Measurements from ENCODE around the gene WNT5A. TPM values are rescaled to one million over a fixed set of nuclear protein-coding genes. Genes with fewer than 3 reads are reported as not detected.

WNT5A gene
- total RNA-seq, 1 donor from 2014 or later = 27.2 TPM

- Histone ChIP-seq H3K36me3 (no peaks in the 10 kb centered on the region), H3K4me1 (no peaks in the 10 kb centered on the region), H3K4me3 (no peak overlapping the region), H3K9me3 (no peaks in the 10 kb centered on the region), H3K27ac (no peak overlapping the region), H3K27me3 (ENCODE audit: low read depth) (no peaks in the 10 kb centered on the region)
- intact Hi-C loops (cut with DNase I) = no loop called here
- ATAC-seq = no peak
- TF ChIP-seq, protein P1, sequence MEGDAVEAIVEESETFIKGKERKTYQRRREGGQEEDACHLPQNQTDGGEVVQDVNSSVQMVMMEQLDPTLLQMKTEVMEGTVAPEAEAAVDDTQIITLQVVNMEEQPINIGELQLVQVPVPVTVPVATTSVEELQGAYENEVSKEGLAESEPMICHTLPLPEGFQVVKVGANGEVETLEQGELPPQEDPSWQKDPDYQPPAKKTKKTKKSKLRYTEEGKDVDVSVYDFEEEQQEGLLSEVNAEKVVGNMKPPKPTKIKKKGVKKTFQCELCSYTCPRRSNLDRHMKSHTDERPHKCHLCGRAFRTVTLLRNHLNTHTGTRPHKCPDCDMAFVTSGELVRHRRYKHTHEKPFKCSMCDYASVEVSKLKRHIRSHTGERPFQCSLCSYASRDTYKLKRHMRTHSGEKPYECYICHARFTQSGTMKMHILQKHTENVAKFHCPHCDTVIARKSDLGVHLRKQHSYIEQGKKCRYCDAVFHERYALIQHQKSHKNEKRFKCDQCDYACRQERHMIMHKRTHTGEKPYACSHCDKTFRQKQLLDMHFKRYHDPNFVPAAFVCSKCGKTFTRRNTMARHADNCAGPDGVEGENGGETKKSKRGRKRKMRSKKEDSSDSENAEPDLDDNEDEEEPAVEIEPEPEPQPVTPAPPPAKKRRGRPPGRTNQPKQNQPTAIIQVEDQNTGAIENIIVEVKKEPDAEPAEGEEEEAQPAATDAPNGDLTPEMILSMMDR (IDR thresholded peaks at IDR 0.05) = no peak
- DNase-seq = no peak
Measured at GRCh38 chr3:55521064-55521737, 34.1 kb upstream of the WNT5A start.

DNA sequence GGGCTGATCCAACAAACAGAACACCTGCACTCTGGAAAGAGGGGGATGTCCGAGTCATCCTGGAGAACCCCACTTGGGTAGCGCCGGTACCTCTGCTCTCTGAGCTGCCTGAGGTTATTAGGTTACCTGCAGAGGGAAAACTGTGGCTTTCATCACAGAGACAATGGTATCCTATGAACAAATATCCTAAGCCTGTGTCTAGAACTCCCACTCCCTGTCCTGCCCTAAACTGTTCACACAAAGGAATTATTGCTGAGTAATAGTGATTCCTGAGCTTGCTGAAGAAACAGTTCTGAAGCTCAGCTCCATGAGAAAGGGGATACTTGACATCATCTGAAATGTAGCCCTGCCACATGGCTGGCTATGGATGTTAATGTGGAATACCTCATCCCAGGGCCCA lies 31.9 kb upstream of the WNT5A start:
- TF ChIP-seq, protein P1 (IDR thresholded peaks at IDR 0.05) = no peak
- no peaks in the 10 kb centered on the region for H3K9me3 ChIP-seq
- no peaks in the 10 kb centered on the region for H3K27me3 ChIP-seq (ENCODE audit: low read depth)
- no peaks in the 10 kb centered on the region for H3K36me3 ChIP-seq
- ATAC-seq (no peak), DNase-seq (no peak)
- H3K27ac ChIP-seq = no peak overlapping the region
- no peak overlapping the region for H3K4me3 ChIP-seq
- intact Hi-C loops (cut with DNase I) = no loop called here
- no peaks in the 10 kb centered on the region for H3K4me1 ChIP-seq

- H3K4me1 ChIP-seq = no peaks in the 10 kb centered on the region
- H3K9me3 ChIP-seq = no peaks in the 10 kb centered on the region
- ATAC-seq = no peak
- H3K4me3 ChIP-seq = no peak overlapping the region
- H3K27ac ChIP-seq = no peak overlapping the region
- DNase-seq = no peak
- H3K27me3 ChIP-seq (ENCODE audit: low read depth) = no peaks in the 10 kb centered on the region
- TF ChIP-seq, protein P1 (IDR thresholded peaks at IDR 0.05) = no peak
- no peaks in the 10 kb centered on the region for H3K36me3 ChIP-seq
- intact Hi-C loops (cut with DNase I) = no loop called here
Measured at GRCh38 chr3:55518451-55518850, 31.3 kb upstream of the WNT5A start.

- H3K27me3 ChIP-seq (ENCODE audit: low read depth) = no peaks in the 10 kb centered on the region
- DNase-seq (no peak), ATAC-seq (no peak)
- intact Hi-C loops (cut with DNase I) = no loop called here
- H3K27ac ChIP-seq = no peak overlapping the region
- no peaks in the 10 kb centered on the region for H3K36me3 ChIP-seq
- no peak overlapping the region for H3K4me3 ChIP-seq
- TF ChIP-seq, protein P1 (IDR thresholded peaks at IDR 0.05) = no peak
- H3K4me1 ChIP-seq = no peaks in the 10 kb centered on the region
- H3K9me3 ChIP-seq = no peaks in the 10 kb centered on the region
Measured at GRCh38 chr3:55516392-55517030, 29.4 kb upstream of the WNT5A start.

DNA sequence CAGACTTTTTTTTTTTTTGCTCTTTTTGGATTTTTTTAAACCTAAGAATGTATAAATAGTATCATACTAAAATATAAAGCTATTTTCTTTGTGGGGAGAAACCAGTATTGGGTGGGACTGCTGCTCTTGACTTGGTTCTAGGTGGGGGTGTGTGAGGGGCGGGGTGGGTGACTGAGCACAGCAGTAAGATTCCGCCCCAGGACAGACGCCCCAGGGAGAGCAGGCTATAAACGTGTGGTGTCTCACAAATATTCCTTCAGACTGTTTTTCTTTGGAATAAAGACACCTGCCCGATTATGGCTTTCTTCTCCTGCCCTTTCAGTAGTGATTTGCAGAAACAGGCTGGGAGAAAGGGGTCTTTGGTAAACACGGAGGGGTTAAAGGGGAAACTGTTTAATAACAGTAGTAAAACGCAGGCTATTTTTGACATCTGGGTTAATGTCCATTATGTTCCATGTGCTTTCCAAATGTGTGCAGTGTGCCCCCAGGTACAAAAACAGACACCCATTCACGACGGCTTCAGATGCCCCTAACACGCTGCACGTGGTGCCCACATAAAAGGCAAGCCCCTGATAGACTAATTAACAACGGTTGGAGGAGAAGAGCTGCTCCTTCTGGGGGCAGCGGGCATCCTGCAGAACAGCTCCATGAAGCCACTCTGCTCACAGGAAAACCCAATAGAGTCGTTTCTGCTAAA lies 28.6 kb upstream of the WNT5A start:
- Histone ChIP-seq H3K27ac (no peak overlapping the region), H3K4me3 (no peak overlapping the region), H3K4me1 (no peaks in the 10 kb centered on the region), H3K9me3 (no peaks in the 10 kb centered on the region), H3K36me3 (no peaks in the 10 kb centered on the region), H3K27me3 (ENCODE audit: low read depth) (no peaks in the 10 kb centered on the region)
- DNase-seq (no peak), ATAC-seq (no peak)
- intact Hi-C loops (cut with DNase I) = no loop called here
- TF ChIP-seq, protein P1 (IDR thresholded peaks at IDR 0.05) = no peak

Measured in lower lobe of right lung (tissue), 2 donors.